Mesenchymal stem cell (in vitro differentiated cells and primary cell): ENCODE measurements around the gene MGAT4B.

Experiments used
- DNase-seq: peaks from one replicate; pipeline ENCODE4 v3.0.0-alpha.2; 2013
- H2AFZ ChIP-seq: one replicate; pipeline ENCODE4 v1.6.1; 2013; ENCODE audit warnings: low read depth, mild to moderate bottlenecking, control low read depth, inconsistent platforms, low read length, moderate library complexity
- H2AK5ac ChIP-seq: 2 replicates; pipeline ENCODE4 v1.6.1; 2013; ENCODE audit warnings: low read length, moderate library complexity, mild to moderate bottlenecking, inconsistent platforms; ENCODE audit not compliant: severe bottlenecking
- H2BK120ac ChIP-seq: one replicate; pipeline ENCODE4 v1.6.1; 2013; ENCODE audit warnings: low read depth, mild to moderate bottlenecking, inconsistent platforms, low read length, moderate library complexity
- H2BK12ac ChIP-seq, 2 experiments: one replicate each; pipeline ENCODE4 v1.6.1; 2013; ENCODE audit warnings: inconsistent platforms in 2 of 2, low read length in 2 of 2, mild to moderate bottlenecking in 2 of 2, moderate library complexity in 2 of 2, control low read depth in 1 of 2
- H2BK15ac ChIP-seq: one replicate; pipeline ENCODE4 v1.6.1; 2013; ENCODE audit warnings: mild to moderate bottlenecking, low read depth, inconsistent platforms; ENCODE audit not compliant: poor library complexity, severe bottlenecking
- H2BK5ac ChIP-seq: 2 replicates; pipeline ENCODE4 v1.6.1; 2013; ENCODE audit warnings: low read depth, mild to moderate bottlenecking, low read length, control low read depth, inconsistent platforms; ENCODE audit not compliant: poor library complexity, severe bottlenecking
- H3K14ac ChIP-seq, 2 experiments: one replicate each; pipeline ENCODE4 v1.6.1; 2013; ENCODE audit warnings: inconsistent platforms in 2 of 2, low read length in 2 of 2, control low read depth in 1 of 2, mild to moderate bottlenecking in 1 of 2, moderate library complexity in 1 of 2
- H3K18ac ChIP-seq, 2 experiments: one replicate each; pipeline ENCODE4 v1.6.1; 2013; ENCODE audit warnings: inconsistent platforms in 2 of 2, low read length in 2 of 2, control low read depth in 1 of 2, low read depth in 1 of 2, mild to moderate bottlenecking in 1 of 2
- H3K23ac ChIP-seq, 2 experiments: one replicate each; pipeline ENCODE4 v1.6.1; 2013; ENCODE audit warnings: inconsistent platforms in 2 of 2, low read length in 2 of 2, mild to moderate bottlenecking in 2 of 2, moderate library complexity in 2 of 2, control low read depth in 1 of 2
- H3K27ac ChIP-seq: 2 replicates; pipeline ENCODE4 v1.5.1; 2013; ENCODE audit warnings: mild to moderate bottlenecking, moderate library complexity, low read length, control low read depth, inconsistent platforms; ENCODE audit not compliant: poor library complexity, severe bottlenecking
- H3K27me3 ChIP-seq, 2 experiments: 2 replicates each; pipeline versions ENCODE4 v1.6.1 to v1.7.0; 2013; ENCODE audit warnings: low read length in 2 of 2, mild to moderate bottlenecking in 2 of 2, moderate library complexity in 2 of 2, control low read depth in 1 of 2, inconsistent platforms in 1 of 2; ENCODE audit not compliant: control insufficient read depth in 1 of 2, insufficient read depth in 1 of 2
- H3K36me3 ChIP-seq, 2 experiments: 2 replicates each; pipeline versions ENCODE4 v1.6.1 to v1.7.0; 2013; ENCODE audit warnings: low read length in 2 of 2, control low read depth in 1 of 2, inconsistent platforms in 1 of 2, low read depth in 1 of 2, mild to moderate bottlenecking in 1 of 2; ENCODE audit not compliant: insufficient read depth in 2 of 2, control insufficient read depth in 1 of 2
- H3K4ac ChIP-seq, 2 experiments: one replicate each; pipeline ENCODE4 v1.6.1; 2013; ENCODE audit warnings: inconsistent platforms in 2 of 2, low read length in 2 of 2, mild to moderate bottlenecking in 2 of 2, moderate library complexity in 2 of 2, control low read depth in 1 of 2, low read depth in 1 of 2
- H3K4me1 ChIP-seq: 2 replicates; pipeline ENCODE4 v1.6.1; 2013; ENCODE audit warnings: low read depth, low read length, control low read depth; ENCODE audit not compliant: control insufficient read depth, insufficient read depth
- H3K4me2 ChIP-seq: 2 replicates; pipeline ENCODE4 v1.6.1; 2013; ENCODE audit warnings: low read length, mild to moderate bottlenecking, inconsistent platforms; ENCODE audit not compliant: poor library complexity, severe bottlenecking
- H3K4me3 ChIP-seq, 2 experiments: 2 replicates each; pipeline versions ENCODE4 v1.5.1 to v1.7.0; 2013; ENCODE audit warnings: low read length in 2 of 2, mild to moderate bottlenecking in 2 of 2, control low read depth in 1 of 2, low read depth in 1 of 2; ENCODE audit not compliant: insufficient read depth in 1 of 2
- H3K79me1 ChIP-seq: replicated peaks from 2 replicates; pipeline ENCODE4 v1.6.1; 2013; ENCODE audit warnings: mild to moderate bottlenecking, control low read depth, low read length, inconsistent platforms; ENCODE audit not compliant: poor library complexity, severe bottlenecking
- H3K9ac ChIP-seq: 2 replicates; pipeline ENCODE4 v1.7.0; 2013; ENCODE audit warnings: mild to moderate bottlenecking, low read length, moderate library complexity
- H3K9me3 ChIP-seq: 2 replicates; pipeline ENCODE4 v1.7.0; 2013; ENCODE audit warnings: mild to moderate bottlenecking, low read length; ENCODE audit not compliant: control insufficient read depth
- H4K8ac ChIP-seq: one replicate; pipeline ENCODE4 v1.6.1; 2013; ENCODE audit warnings: inconsistent platforms, mild to moderate bottlenecking, low read length, moderate library complexity
- H4K91ac ChIP-seq: one replicate; pipeline ENCODE4 v1.6.1; 2013; ENCODE audit warnings: mild to moderate bottlenecking, low read length, inconsistent platforms
- WGBS: methylation state at CpG from one replicate; pipeline ENCODE4 v1.1.7; 2013; ENCODE audit warnings: mixed read lengths; 5-methylcytosine and 5-hydroxymethylcytosine counted together

MGAT4B gene

GRCh38 chr5:179769796-179770195 lies 36.9 kb downstream of the MGAT4B start:
- H2BK12ac ChIP-seq: no peak overlapping the region
- no peak overlapping the region for H3K23ac ChIP-seq
- H2AK5ac ChIP-seq: no peak overlapping the region
- H3K4ac ChIP-seq: no peak overlapping the region
- no peak for DNase-seq
- no peak overlapping the region for H2BK5ac ChIP-seq
- no peak overlapping the region for H4K91ac ChIP-seq
- H3K27ac ChIP-seq: no peak overlapping the region
- H3K14ac ChIP-seq: no peak overlapping the region
- no peak overlapping the region for H3K18ac ChIP-seq
- no peak overlapping the region for H2BK120ac ChIP-seq
- H4K8ac ChIP-seq: no peak overlapping the region
- 91% methylated on average over 5 of the region's 5 CpGs for WGBS
- H3K9ac ChIP-seq: no peak overlapping the region
- H2AFZ ChIP-seq: no peak overlapping the region
- H3K9me3 ChIP-seq: no peaks in the 10 kb centered on the region
- no peak overlapping the region for H2BK15ac ChIP-seq
- no peak overlapping the region for H3K4me2 ChIP-seq
- no peaks in the 10 kb centered on the region for H3K27me3 ChIP-seq
- peaks cover 58 to 81% of the 10 kb centered on the region in 2 experiments for H3K36me3 ChIP-seq
- H3K4me1 ChIP-seq: peaks cover 24% of the 10 kb centered on the region
- peaks cover 25% of the 10 kb centered on the region for H3K79me1 ChIP-seq
- no peak overlapping the region for H3K4me3 ChIP-seq

GRCh38 chr5:179769271-179769670 lies 37.4 kb downstream of the MGAT4B start:
- Histone ChIP-seq H4K91ac (no peak overlapping the region), H2AK5ac (no peak overlapping the region), H2BK120ac (no peak overlapping the region), H3K14ac (no peak overlapping the region), H3K4me1 (peaks cover 24% of the 10 kb centered on the region), H3K36me3 (peaks cover 53 to 76% of the 10 kb centered on the region in 2 experiments), H3K4me3 (no peak overlapping the region), H3K9ac (no peak overlapping the region), H2BK12ac (no peak overlapping the region), H2BK15ac (no peak overlapping the region), H2AFZ (no peak overlapping the region), H3K18ac (no peak overlapping the region), H3K4me2 (no peak overlapping the region), H3K27ac (no peak overlapping the region), H3K4ac (no peak overlapping the region), H4K8ac (no peak overlapping the region), H3K9me3 (no peaks in the 10 kb centered on the region), H3K23ac (no peak overlapping the region), H3K79me1 (peaks cover 20% of the 10 kb centered on the region), H2BK5ac (no peak overlapping the region), H3K27me3 (no peaks in the 10 kb centered on the region)
- no peak for DNase-seq
- WGBS: 87% methylated on average over 5 of the region's 6 CpGs

- H3K4me3 ChIP-seq: no peak overlapping the region
Observed at GRCh38 chr5:179768326-179769085, 38.2 kb downstream of the MGAT4B start.

GRCh38 chr5:179767496-179768100 lies 39.1 kb downstream of the MGAT4B start:
- H3K23ac ChIP-seq: no peak overlapping the region
- no peak overlapping the region for H2BK15ac ChIP-seq
- WGBS: 98% methylated on average over 8 of the region's 9 CpGs
- no peak overlapping the region for H3K4me3 ChIP-seq
- no peak overlapping the region for H2BK120ac ChIP-seq
- no peak overlapping the region for H3K18ac ChIP-seq
- H2AFZ ChIP-seq: no peak overlapping the region
- no peak overlapping the region for H3K14ac ChIP-seq
- H3K4me2 ChIP-seq: no peak overlapping the region
- H3K27me3 ChIP-seq: no peaks in the 10 kb centered on the region
- H3K4me1 ChIP-seq: peaks cover 31% of the 10 kb centered on the region
- H4K91ac ChIP-seq: no peak overlapping the region
- peaks cover 36 to 61% of the 10 kb centered on the region in 2 experiments for H3K36me3 ChIP-seq
- no peak overlapping the region for H2AK5ac ChIP-seq
- H3K79me1 ChIP-seq: peaks cover 11% of the 10 kb centered on the region
- DNase-seq: no peak
- H3K9ac ChIP-seq: no peak overlapping the region
- no peak overlapping the region for H2BK12ac ChIP-seq
- H2BK5ac ChIP-seq: no peak overlapping the region
- H3K4ac ChIP-seq: no peak overlapping the region
- H3K9me3 ChIP-seq: no peaks in the 10 kb centered on the region
- no peak overlapping the region for H3K27ac ChIP-seq
- no peak overlapping the region for H4K8ac ChIP-seq

More at GRCh38 chr5:179768326-179769085, 38.2 kb downstream of the MGAT4B start:
- Histone ChIP-seq H3K9me3 (no peaks in the 10 kb centered on the region), H3K27me3 (no peaks in the 10 kb centered on the region), H2BK12ac (no peak overlapping the region), H4K8ac (no peak overlapping the region), H3K27ac (no peak overlapping the region), H2BK120ac (no peak overlapping the region), H3K79me1 (peaks cover 14% of the 10 kb centered on the region), H3K18ac (no peak overlapping the region), H2BK15ac (no peak overlapping the region), H3K9ac (no peak overlapping the region), H3K4ac (no peak overlapping the region), H3K14ac (no peak overlapping the region), H3K4me1 (peaks cover 29% of the 10 kb centered on the region), H3K36me3 (peaks cover 45 to 68% of the 10 kb centered on the region in 2 experiments), H2AFZ (no peak overlapping the region), H2AK5ac (no peak overlapping the region), H2BK5ac (no peak overlapping the region), H4K91ac (no peak overlapping the region), H3K4me2 (no peak overlapping the region), H3K23ac (no peak overlapping the region)
- 94% methylated on average over 18 of the region's 18 CpGs for WGBS
- no peak for DNase-seq
